Type B pancreatic cell (in vitro differentiated cells): ENCODE data around the gene LCP1. TPM values are rescaled to one million over a fixed set of nuclear protein-coding genes. Genes with fewer than 3 reads are reported as not detected.

ENCODE experiments used
- DNase-seq: peaks from one replicate; pipeline ENCODE4 v3.0.0; 2021; ENCODE audit warnings: mixed read lengths; ENCODE audit not compliant: unreplicated experiment; ENCODE audit errors: extremely low spot score
- H3K27ac Mint-ChIP-seq: 2 replicates; pipeline ENCODE4 v1.8.0; 2021; ENCODE audit warnings: mild to moderate bottlenecking, mixed read lengths
- H3K27me3 Mint-ChIP-seq: 2 replicates; pipeline ENCODE4 v1.8.0; 2021; ENCODE audit warnings: mixed read lengths
- H3K36me3 Mint-ChIP-seq: 2 replicates; pipeline ENCODE4 v1.8.0; 2021; ENCODE audit warnings: mixed read lengths
- H3K4me1 Mint-ChIP-seq: one replicate; pipeline ENCODE4 v1.8.0; 2021; ENCODE audit warnings: mixed read lengths; ENCODE audit not compliant: unreplicated experiment
- H3K4me3 Mint-ChIP-seq: 2 replicates; pipeline ENCODE4 v1.8.0; 2021; ENCODE audit warnings: mild to moderate bottlenecking, mixed read lengths
- H3K9me3 Mint-ChIP-seq: 2 replicates; pipeline ENCODE4 v1.8.0; 2021; ENCODE audit warnings: mixed read lengths
- CTCF ChIP-seq: fragments of 200-600 bp; sonication (generic); conservative IDR thresholded peaks from 2 replicates; pipeline ENCODE4 v1.5.0; 2021; ENCODE audit warnings: antibody characterized with exemption, mild to moderate bottlenecking
- total RNA-seq: library from RNA; stranded (reverse); gene quantifications from 2 replicates; pipeline ENCODE4 v1.2.1, GENCODE V29; 2021; ENCODE audit warnings: low replicate concordance

Gene LCP1
- total RNA-seq, 1 donor from 2014 or later: 43.3 TPM

- H3K4me1 Mint-ChIP-seq: peaks cover 15% of the 10 kb centered on the region
- H3K27ac Mint-ChIP-seq: no peak overlapping the region
- no peaks in the 10 kb centered on the region for H3K9me3 Mint-ChIP-seq
- no peaks in the 10 kb centered on the region for H3K27me3 Mint-ChIP-seq
- peaks cover 12% of the 10 kb centered on the region for H3K36me3 Mint-ChIP-seq
- peak; percentile 65 for TF ChIP-seq CTCF
- H3K4me3 Mint-ChIP-seq: no peak overlapping the region
- DNase-seq: no peak
Measured at GRCh38 chr13:46146898-46147297, 35.1 kb downstream of the LCP1 start.

DNA sequence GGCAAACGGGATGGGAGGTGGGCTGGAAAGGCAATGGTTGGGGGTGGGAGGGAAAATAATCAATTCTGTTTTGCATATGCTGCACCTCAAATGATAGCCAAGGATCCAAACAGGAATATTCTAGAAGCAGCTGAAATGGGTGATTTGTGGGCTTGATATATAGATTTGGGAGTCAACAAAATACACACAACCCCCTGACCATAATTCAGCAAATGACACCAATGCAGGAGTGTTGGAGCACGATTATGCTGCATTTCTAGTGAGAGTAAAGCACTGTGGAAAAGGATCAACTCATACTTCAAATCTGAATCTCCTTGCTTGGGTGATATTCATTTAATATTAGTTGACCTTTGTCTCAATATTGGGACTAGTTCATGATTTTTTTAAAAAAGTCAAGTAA is 36.0 kb downstream of the LCP1 start:
- H3K36me3 Mint-ChIP-seq: peaks cover 12% of the 10 kb centered on the region
- no peaks in the 10 kb centered on the region for H3K9me3 Mint-ChIP-seq
- H3K27me3 Mint-ChIP-seq: no peaks in the 10 kb centered on the region
- no peak for DNase-seq
- no peak overlapping the region for H3K4me3 Mint-ChIP-seq
- peaks cover 15% of the 10 kb centered on the region for H3K4me1 Mint-ChIP-seq
- H3K27ac Mint-ChIP-seq: no peak overlapping the region
- TF ChIP-seq CTCF: no peak

- peaks cover 12% of the 10 kb centered on the region for H3K36me3 Mint-ChIP-seq
- H3K27me3 Mint-ChIP-seq: no peaks in the 10 kb centered on the region
- H3K4me3 Mint-ChIP-seq: no peak overlapping the region
- H3K4me1 Mint-ChIP-seq: peaks cover 13% of the 10 kb centered on the region
- H3K9me3 Mint-ChIP-seq: no peaks in the 10 kb centered on the region
- no peak for DNase-seq
- no peak for TF ChIP-seq CTCF
- H3K27ac Mint-ChIP-seq: no peak overlapping the region
Measured at GRCh38 chr13:46145135-46145534, 36.8 kb downstream of the LCP1 start.

GRCh38 chr13:46143184-46143701 is 38.7 kb downstream of the LCP1 start:
- H3K27ac Mint-ChIP-seq: peak overlapping the region; percentile 75
- H3K27me3 Mint-ChIP-seq: no peaks in the 10 kb centered on the region
- H3K36me3 Mint-ChIP-seq: peaks cover 15% of the 10 kb centered on the region
- H3K9me3 Mint-ChIP-seq: no peaks in the 10 kb centered on the region
- H3K4me3 Mint-ChIP-seq: peak overlapping the region; percentile 7
- peaks cover 11% of the 10 kb centered on the region for H3K4me1 Mint-ChIP-seq
- TF ChIP-seq CTCF: no peak
- DNase-seq: no peak

DNA sequence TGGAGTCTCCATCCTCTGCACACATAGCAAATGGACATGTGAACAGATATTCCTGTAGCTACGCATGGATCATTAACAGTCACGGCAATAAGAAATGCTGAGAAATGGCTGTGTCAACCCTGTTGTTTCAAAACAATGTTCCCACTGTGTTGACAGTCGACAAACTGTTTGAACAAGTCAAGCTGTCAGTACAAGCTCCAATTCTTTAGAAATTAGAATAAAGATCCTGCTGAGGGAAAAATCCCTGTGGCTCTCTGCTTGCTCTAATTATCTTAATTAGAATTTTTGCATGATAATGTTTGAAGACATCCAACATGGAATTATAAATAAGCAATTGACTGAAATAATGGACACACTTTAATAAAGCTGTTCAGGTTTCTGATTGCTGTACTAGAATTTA is 39.2 kb downstream of the LCP1 start:
- no peak overlapping the region for H3K27ac Mint-ChIP-seq
- H3K27me3 Mint-ChIP-seq: no peaks in the 10 kb centered on the region

More for the DNA sequence above, 39.2 kb downstream of the LCP1 start:
- no peak for DNase-seq
- Mint-ChIP-seq H3K36me3 (peaks cover 15% of the 10 kb centered on the region), H3K4me3 (no peak overlapping the region), H3K4me1 (peaks cover 14% of the 10 kb centered on the region), H3K9me3 (no peaks in the 10 kb centered on the region)
- no peak for TF ChIP-seq CTCF
